Neuronal stem cell (in vitro differentiated cells): ENCODE data around the gene DENND6A. TPM values are rescaled to one million over a fixed set of nuclear protein-coding genes. Genes with fewer than 3 reads are reported as not detected.

ENCODE experiments used
- DNase-seq: peaks from one replicate; pipeline ENCODE4 v3.0.0-alpha.2; 2013; ENCODE audit warnings: low spot score
- H2AFZ ChIP-seq: one replicate; pipeline ENCODE4 v1.6.1; 2013; ENCODE audit warnings: mild to moderate bottlenecking, low read length, inconsistent platforms
- H2AK5ac ChIP-seq: 2 replicates; pipeline ENCODE4 v1.6.1; 2013; ENCODE audit warnings: low read depth, mild to moderate bottlenecking, inconsistent platforms, low read length, moderate library complexity, mixed read lengths
- H2BK120ac ChIP-seq: 2 replicates; pipeline ENCODE4 v1.6.1; 2013; ENCODE audit warnings: low read depth, mild to moderate bottlenecking, inconsistent platforms, low read length, moderate library complexity, mixed read lengths
- H2BK12ac ChIP-seq: one replicate; pipeline ENCODE4 v1.6.1; 2013; ENCODE audit warnings: low read length, inconsistent platforms
- H2BK15ac ChIP-seq: 2 replicates; pipeline ENCODE4 v1.6.1; 2013; ENCODE audit warnings: mild to moderate bottlenecking, low read length, inconsistent platforms, mixed read lengths
- H2BK5ac ChIP-seq: one replicate; pipeline ENCODE4 v1.6.1; 2013; ENCODE audit warnings: inconsistent platforms, mild to moderate bottlenecking, low read length, moderate library complexity
- H3K14ac ChIP-seq: one replicate; pipeline ENCODE4 v1.6.1; 2013; ENCODE audit warnings: low read length, inconsistent platforms
- H3K18ac ChIP-seq: 2 replicates; pipeline ENCODE4 v1.6.1; 2013; ENCODE audit warnings: low read length, inconsistent platforms
- H3K23ac ChIP-seq: 2 replicates; pipeline ENCODE4 v1.6.1; 2013; ENCODE audit warnings: low read depth, mild to moderate bottlenecking, mixed read lengths, low read length, inconsistent platforms; ENCODE audit not compliant: poor library complexity
- H3K27ac ChIP-seq: replicated peaks from 3 replicates; pipeline ENCODE4 v1.5.1; 2013; ENCODE audit warnings: low read length, inconsistent platforms
- H3K27me3 ChIP-seq, 3 experiments: 2 replicates each; pipeline ENCODE4 v1.6.1; 2013; ENCODE audit warnings: low read length in 3 of 3, mild to moderate bottlenecking in 2 of 3, inconsistent platforms in 1 of 3, low read depth in 1 of 3, mixed read lengths in 1 of 3, moderate library complexity in 1 of 3; ENCODE audit not compliant: control insufficient read depth in 3 of 3, insufficient read depth in 3 of 3
- H3K36me3 ChIP-seq, 2 donors: replicated peaks in 1 of 2; 2 replicates each; pipeline ENCODE4 v1.6.1; 2013; ENCODE audit warnings: low read length in 2 of 2; ENCODE audit not compliant: control insufficient read depth in 2 of 2, insufficient read depth in 2 of 2
- H3K4ac ChIP-seq: 2 replicates; pipeline ENCODE4 v1.6.1; 2013; ENCODE audit warnings: inconsistent platforms, mild to moderate bottlenecking, low read length, moderate library complexity
- H3K4me1 ChIP-seq, 2 donors: 1 replicate in 1 of 2; 2 replicates in 1 of 2; pipeline ENCODE4 v1.6.1; 2013; ENCODE audit warnings: low read length in 2 of 2, low read depth in 1 of 2; ENCODE audit not compliant: control insufficient read depth in 2 of 2, insufficient read depth in 1 of 2
- H3K4me2 ChIP-seq: one replicate; pipeline ENCODE4 v1.6.1; 2013; ENCODE audit warnings: mild to moderate bottlenecking, low read length, inconsistent platforms; ENCODE audit not compliant: insufficient read depth, poor library complexity, severe bottlenecking
- H3K4me3 ChIP-seq, 2 donors: 2 replicates each; pipeline ENCODE4 v1.5.1; 2013; ENCODE audit warnings: low read length in 2 of 2, mild to moderate bottlenecking in 2 of 2, inconsistent platforms in 1 of 2, moderate library complexity in 1 of 2
- H3K79me1 ChIP-seq: one replicate; pipeline ENCODE4 v1.6.1; 2013; ENCODE audit warnings: low read depth, mild to moderate bottlenecking, inconsistent platforms, low read length, moderate library complexity
- H3K9ac ChIP-seq: one replicate; pipeline ENCODE4 v1.6.1; 2013; ENCODE audit warnings: mild to moderate bottlenecking, low read depth, low read length, inconsistent platforms; ENCODE audit not compliant: poor library complexity
- H3K9me3 ChIP-seq, 2 donors: replicated peaks in 1 of 2; 2 replicates each; pipeline versions ENCODE3 to v1.6.1; 2013; ENCODE audit warnings: low read length in 2 of 2, mild to moderate bottlenecking in 2 of 2, inconsistent platforms in 1 of 2, low read depth in 1 of 2, mixed read lengths in 1 of 2, moderate library complexity in 1 of 2; ENCODE audit not compliant: control insufficient read depth in 2 of 2, insufficient read depth in 1 of 2
- H4K8ac ChIP-seq: one replicate; pipeline ENCODE4 v1.6.1; 2013; ENCODE audit warnings: low read depth, mild to moderate bottlenecking, inconsistent platforms, low read length, moderate library complexity
- H4K91ac ChIP-seq: one replicate; pipeline ENCODE4 v1.6.1; 2013; ENCODE audit warnings: low read length, low read depth, mild to moderate bottlenecking, inconsistent platforms; ENCODE audit not compliant: poor library complexity
- WGBS, 2 donors: extraction: QIAGEN DNeasy Blood & Tissue Kit; methylation state at CpG; one replicate each; pipeline ENCODE4 v1.1.7; 2013; ENCODE audit warnings: missing lambda C conversion rate in 2 of 2, mixed read lengths in 1 of 2; ENCODE audit not compliant: insufficient read length in 2 of 2, insufficient replicate concordance in 1 of 2; ENCODE audit errors: extremely low coverage in 2 of 2; 5-methylcytosine and 5-hydroxymethylcytosine counted together
- small RNA-seq: library from polyadenylated mRNA; stranded (forward); fragments of <200 nt; extraction: miRNeasy Mini kit (QIAGEN cat#:217004); gene quantifications from one replicate; pipeline ENCODE3, GENCODE V24; 2013; ENCODE audit not compliant: insufficient read depth

The DENND6A gene

GRCh38 chr3:57575966-57576626, 116.8 kb downstream of the DENND6A start:
- Histone ChIP-seq H3K9me3 (no peaks in the 10 kb centered on the region), H3K27me3 (no peaks in the 10 kb centered on the region), H3K18ac (no peak overlapping the region), H3K14ac (no peak overlapping the region), H3K9ac (no peak overlapping the region), H3K4me2 (no peak overlapping the region), H4K91ac (no peak overlapping the region), H3K36me3 (peaks cover 15 to 98% of the 10 kb centered on the region in 2 donors), H2BK12ac (no peak overlapping the region), H3K27ac (no peak overlapping the region), H3K4ac (no peak overlapping the region), H3K4me3 (no peak overlapping the region), H2AK5ac (no peak overlapping the region), H2BK15ac (no peak overlapping the region), H2AFZ (no peak overlapping the region), H3K23ac (no peak overlapping the region), H2BK120ac (no peak overlapping the region), H2BK5ac (no peak overlapping the region), H4K8ac (no peak overlapping the region), H3K4me1 (no peaks in the 10 kb centered on the region), H3K79me1 (peaks cover 3% of the 10 kb centered on the region)
- no peak for DNase-seq
- no CpG with 5 or more reads among the region's 3 CpGs for WGBS, 2 donors

Small RNAs within 50 kb of the gene (small RNA-seq; reads per million reads assigned to genes)
- gene RNU6ATAC26P: not detected
